ENCODE data around the gene DNAJC9. TPM values are rescaled to one million over a fixed set of nuclear protein-coding genes. Genes with fewer than 3 reads are reported as not detected.

Gene DNAJC9
- total RNA-seq, 1 donor from 2014 or later: 59.7 TPM

DNA sequence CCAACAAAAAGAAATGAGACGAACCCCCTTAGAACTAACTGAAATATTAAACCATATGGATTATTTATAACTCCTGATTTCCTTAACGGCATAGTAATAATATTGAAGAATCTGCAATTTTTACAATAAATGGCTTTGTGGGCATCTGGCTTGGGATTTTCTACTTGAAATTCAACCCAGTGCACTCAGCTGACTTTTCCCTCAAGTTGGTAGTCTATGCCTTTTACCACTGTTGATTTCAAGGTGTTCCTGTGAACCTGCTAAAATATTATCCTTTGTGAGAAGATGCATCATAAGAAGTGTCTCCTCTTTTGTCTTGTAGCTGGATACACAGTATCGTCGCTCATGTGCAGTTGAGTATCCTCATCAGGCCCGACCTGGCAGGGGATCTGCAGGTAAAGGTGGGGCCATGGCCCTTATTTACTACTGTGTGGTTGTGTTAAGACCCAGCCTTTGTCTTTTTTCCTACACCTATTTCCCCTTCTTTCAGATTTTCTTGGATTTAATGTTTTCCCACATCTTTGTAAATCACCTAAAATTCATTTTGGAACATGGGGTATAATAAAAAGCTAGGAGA, 8.0 kb downstream of the DNAJC9 start:
- DNase-seq: no peak

DNA sequence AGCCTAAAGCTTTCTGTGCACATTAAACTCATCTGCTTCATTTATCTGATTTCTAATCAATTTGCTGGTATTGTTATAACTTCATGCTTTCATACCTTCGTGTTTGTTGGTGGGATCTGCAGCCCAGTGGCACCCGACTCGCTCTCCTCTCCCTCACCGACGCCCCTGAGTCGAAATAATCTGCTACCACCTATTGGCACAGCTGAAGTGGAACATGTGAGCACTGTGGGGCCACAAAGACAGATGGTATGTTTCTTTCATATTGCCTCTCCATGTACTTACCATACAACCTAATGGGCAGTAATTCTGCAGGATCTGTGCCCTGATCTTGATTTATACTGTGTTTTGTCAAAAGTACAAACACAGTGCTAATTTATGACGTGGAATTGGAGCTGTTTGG, 12.4 kb downstream of the DNAJC9 start:
- no peak for DNase-seq

DNA sequence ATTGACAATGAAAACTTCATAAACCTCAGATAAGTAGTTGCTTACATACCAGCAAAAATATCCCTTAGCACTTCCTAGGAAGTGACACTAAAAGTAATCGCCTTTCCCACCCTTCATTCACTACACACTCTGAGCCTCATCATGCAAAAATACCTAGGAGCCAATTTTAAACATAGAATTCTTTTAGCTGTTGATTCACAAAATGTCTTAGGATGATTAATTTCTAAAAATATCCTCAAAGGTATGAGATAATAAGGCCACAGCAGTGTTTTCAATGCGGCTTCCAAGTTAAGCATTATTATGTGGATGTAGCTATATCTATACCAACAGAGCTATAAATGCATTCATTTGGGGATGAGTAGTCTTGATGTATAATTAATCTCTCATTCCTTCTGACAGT, 13.2 kb downstream of the DNAJC9 start:
- no peak for DNase-seq

DNA sequence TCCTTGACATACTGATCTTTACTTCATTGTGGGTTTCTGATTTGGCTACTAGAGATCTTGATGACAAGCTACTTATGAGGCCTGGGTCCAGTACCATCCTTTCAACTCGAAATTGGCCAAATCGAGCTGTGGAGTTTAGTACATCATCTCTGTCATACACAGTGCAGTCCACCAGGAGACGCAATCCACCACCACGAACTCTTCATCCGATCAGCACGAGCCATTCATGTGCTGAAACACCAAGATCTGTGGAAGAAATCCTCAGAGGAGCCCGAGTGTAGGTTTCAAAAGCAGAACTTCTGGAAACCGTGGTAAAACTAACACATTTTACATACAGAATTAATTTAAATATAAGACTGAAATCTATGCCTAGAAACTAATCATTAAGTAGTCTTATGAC, 14.2 kb downstream of the DNAJC9 start:
- DNase-seq: no peak

DNA sequence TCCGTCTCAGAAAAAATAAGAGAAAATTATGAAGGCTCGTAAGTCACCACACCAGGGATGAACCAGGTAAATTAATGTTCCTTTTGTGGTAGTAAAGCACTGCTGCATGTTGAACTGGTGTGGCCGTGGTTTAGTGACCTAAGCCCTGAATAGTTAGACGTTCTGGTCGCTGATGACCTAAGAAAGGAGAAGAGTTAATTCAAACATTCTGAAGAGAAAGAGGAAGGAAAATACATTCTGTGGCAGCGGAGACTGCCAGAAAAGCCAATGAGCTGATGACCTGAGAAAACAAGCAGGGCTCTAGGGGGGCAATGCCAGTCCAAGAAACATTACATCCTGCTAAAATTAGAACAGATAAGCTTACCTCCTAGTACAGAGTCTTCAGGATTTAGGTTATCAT, 17.5 kb downstream of the DNAJC9 start:
- DNase-seq: no peak

DNA sequence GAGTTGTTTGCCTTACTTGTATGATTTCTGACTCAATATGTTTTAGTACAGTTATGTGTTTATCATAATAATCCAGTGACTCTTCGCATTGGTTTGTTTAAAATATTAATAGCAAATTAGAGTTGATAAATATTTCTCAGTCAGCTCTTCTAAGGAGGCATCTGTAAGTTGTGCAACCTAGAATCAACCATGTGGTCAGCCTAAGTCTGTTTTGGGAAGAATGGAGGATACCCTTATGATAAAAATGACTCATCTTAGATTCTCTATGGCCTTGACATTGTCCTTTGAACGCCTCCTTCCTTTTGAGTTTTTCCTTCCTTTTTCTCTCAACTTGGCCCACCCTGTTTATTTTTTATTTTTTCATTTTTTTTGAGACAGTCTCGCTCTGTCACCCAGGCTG, 18.8 kb downstream of the DNAJC9 start:
- no peak for DNase-seq

DNA sequence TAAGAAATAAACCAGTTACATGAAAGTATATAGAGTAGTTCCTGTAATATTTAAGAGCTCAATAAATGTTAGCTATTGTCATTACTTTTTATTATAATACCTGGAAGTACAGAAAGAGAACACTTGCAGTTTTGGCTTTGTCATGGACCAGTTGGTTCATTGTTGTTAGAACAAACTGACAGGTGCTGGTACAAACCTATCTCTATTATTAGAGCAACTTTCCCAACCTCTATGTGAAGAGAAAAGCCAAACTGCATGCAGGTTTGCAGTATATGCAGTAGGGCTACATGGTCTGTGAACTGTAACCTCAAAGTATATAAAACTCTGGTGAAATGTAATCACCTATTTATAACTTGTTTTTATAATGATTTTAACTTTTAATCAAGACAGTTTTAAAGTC, 20.4 kb downstream of the DNAJC9 start:
- DNase-seq: no peak

DNA sequence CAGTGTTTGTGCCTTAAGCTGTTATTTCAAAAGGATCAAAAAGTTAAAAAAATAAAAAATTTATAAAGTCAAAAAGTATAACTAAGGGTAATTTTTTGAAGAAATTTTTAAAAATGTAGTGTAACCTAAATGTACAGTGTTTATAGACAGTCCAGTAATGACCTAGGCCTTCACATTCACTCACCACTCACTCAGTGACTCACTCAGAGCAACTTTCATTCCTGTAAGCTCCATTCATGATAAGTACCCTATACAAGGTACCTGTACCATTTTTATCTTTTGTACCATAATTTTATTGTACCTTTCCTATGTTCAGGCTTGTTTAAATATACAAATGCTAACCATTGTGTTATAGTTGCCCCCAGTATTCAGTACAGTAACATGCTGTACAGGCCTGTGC, 21.5 kb downstream of the DNAJC9 start:
- no peak for DNase-seq

DNA sequence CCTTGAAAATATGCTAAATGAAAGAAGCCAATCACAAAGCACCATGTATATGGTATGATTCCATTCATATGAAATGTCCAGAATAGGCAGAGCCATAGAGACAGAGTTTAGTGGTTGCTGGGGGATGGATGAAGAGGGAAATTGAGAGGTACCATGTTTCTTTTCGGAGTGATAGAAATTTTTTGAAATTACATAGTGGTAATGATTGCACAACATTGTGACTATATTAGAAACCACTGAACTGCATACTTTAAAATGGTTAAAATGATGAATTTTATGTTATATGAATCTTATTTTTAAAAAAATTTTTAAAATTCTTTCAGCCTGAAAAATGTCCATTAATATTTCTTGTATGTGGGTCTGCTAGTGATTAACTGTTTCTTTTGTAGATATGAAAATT, 26.1 kb downstream of the DNAJC9 start:
- no peak for DNase-seq

DNA sequence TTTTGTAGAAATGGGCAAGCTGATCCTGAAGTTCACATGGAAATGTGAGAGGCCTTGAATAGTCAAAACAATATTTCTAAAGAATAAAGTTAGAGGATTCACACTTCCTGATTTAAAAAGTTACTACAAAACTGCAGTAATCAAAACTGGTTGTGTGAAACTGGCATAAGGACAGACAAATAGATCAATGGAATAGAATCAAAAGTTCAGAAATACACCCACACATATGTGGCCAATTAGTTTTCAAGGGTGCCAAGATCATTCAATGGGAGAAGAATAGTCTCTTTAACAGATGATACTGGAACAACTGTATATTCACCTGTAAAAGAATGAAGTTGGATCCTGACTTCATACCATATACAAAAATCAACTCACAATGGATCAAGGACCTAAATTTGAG, 27.7 kb downstream of the DNAJC9 start:
- no peak for DNase-seq

DNA sequence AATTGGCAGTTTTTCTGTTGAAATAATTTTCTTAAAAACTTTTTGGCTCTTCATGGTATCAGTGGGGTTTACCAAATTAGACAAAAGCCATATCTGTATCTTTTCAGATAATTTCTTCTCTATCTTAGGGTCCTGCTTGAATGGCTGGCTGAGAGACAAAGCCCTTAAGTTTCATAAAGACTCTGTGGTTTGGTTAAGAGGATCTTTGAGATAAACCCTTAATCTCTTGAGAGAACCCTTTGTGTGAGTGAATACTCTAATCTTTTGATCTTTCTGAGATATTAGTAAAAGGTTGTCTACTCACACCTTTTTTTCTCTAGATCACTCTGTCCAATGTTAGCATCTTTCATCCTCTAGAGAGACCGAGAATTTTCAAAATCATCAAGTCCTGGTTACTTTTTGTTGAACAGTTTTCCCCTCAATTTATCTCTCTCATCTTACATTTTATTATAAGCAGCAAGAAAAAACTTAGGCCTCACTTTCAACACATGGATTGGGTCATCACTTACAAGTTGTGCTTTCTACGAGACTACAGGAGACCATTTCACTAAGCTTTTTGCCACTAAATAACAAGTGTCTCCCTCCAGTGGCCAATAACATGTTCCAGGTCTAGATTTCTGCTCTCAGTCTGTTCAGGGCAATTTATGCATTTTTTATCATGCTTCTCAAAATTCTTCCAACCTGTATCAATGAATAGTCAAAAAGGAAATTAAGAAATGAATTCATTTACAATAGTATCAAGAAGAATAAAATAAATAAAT, 28.4 kb downstream of the DNAJC9 start:
- no peak for DNase-seq

DNA sequence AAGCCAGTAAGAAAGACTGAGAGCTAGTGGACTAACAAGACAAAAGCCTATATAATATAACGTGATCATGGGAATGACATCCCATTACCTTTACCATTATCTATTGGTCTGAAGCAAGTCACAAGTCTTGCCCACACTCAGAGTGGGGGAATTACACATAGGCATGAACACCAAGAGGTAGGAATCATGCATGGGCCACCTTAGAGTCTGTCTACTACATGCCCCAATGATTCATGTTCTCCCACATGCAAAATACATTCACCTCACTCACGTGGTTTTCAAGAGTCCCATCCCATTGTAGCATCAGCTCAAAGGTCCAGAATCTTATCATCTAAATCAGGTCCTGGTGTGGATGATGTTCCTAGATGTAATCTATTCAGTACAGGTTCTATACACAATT, 29.4 kb downstream of the DNAJC9 start:
- no peak for DNase-seq

DNA sequence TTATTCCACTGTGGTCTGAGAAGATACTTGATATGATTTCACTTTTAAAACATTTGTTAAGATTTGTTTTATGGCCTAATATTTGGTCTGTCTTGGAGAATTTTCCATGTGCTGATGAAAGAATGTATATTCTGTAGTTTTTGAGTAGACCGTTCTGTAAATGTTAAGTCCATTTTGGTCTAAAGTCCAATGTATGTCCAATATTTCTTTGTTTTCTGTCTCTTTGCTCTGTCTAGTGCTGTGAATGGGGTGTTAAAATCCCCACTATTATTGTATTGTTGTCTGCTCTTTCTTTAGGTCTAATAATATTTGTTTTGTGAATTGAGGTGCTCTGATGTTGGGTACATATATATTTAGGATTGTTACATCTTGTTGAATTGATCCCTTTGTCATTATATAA, 31.3 kb downstream of the DNAJC9 start:
- DNase-seq: no peak

DNA sequence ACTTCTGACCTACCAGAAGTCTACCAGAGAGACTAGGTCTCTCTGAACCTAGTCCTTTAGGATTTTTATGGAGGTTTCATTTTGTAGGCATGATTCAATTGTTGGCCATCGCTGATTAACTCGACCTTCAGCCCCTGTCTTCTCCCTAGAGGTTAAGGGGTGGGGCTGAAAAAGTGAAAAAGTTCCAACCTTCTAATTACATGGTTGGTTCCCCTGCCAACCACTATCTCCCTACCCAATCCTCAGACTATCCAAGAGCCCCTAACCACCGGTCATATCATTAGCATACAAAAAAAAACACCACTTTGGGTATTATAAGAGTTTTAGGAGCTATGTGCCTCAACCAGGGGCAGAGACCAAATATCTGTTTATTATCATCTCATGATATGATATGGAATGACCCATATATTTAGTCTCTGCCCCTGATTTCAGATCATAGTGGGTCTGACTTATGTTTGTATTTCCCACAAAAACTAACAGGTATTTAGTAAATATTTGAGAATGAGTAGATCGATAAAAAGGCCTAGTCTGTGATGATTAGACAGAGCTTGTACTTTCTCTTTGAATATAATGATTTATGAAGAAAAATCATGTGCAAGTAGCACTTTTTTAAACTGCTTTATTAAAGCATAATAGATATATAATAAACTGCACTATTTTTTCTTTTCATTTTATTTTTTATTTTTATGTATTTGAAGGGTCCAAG, 35.8 kb downstream of the DNAJC9 start:
- no peak for DNase-seq

DNA sequence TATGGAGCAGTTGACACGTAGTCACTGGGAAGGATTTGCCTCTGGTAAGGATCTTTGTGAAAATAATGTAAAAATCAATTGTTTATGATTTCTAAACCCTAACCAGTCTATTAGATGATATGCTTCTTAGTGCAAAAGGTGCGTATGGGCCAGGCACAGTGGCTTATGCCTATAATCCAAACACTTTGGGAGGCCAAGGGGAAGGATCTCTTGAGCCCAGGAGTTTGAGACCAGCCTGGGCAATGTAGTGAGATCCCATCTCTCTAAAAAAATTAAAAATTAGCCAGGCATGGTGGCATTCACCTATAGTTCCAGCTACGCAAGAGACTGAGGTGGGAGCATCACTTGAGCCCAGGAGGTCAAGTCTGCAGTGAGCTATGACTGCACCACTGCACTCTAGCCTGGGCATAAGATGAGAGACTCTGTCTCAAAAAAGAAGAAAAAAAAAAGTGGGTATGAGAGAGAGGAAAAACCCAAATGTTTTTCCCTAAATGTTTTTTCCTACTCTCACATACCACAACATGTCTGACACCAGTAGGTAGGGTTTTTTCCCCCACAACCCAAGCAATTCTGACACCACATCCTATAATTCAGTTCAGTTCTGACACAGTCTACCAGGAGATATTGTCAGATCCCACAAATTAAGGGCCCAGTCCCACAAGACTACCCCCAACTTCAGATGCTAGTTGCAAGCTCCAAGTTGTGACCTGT, 36.5 kb downstream of the DNAJC9 start:
- DNase-seq: no peak

DNA sequence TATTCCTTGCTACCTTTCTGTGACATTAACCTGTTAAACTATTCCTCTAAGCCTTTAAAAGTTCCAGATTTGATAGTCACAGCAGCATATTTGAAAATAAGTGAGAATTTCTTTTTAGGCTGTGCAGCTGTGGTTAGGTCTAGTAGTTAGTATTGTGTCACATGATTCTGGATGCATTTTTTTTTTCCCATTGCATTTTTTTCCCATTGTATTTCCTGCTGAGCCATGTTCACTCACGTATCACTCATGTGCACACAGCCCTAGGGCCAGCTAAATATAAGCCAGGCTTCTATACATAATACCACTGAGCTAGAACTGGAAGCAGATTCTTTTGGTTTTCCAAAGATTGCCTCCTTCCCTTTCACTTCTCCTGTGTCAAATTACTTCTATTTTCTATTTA, 37.4 kb downstream of the DNAJC9 start:
- DNase-seq: no peak

DNA sequence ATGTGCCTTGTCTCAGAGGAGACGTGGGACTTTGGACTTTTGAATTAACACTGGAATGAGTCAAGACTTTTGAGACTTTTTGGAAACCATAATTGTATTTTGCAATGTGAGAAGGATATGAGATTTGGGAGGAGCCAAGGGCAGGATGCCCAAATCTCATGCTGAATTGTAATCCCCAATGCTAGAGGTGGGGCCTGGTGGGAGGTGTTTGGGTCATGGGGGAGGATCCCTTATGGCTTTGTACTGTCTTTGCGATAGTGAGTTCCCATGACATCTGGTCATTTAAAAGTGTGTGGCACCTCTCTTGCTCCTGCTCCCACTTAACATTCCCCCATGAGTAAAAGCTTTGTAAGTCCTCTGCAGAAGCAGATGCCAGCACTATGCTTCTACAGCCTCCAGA, 39.2 kb downstream of the DNAJC9 start:
- no peak for DNase-seq

DNA sequence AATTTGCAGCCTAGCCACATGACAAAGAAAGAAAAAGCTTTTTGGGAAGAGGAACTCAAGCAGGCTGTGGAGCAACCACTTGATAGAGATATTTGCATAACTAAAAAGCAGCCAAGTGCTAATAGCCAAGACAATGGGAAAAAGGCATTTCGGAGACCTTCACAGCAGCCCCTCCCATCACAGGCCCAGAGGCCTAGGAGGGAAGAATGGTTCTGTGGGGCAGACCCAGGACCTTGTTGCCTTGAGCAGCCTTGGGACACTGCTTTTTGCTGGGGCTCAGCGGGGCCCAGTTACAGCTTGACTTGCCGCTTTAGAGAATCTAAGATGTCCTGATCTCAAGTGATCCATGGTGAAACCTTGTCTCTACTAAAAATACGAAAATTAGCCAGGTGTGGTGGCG, 40.7 kb downstream of the DNAJC9 start:
- DNase-seq: no peak

DNA sequence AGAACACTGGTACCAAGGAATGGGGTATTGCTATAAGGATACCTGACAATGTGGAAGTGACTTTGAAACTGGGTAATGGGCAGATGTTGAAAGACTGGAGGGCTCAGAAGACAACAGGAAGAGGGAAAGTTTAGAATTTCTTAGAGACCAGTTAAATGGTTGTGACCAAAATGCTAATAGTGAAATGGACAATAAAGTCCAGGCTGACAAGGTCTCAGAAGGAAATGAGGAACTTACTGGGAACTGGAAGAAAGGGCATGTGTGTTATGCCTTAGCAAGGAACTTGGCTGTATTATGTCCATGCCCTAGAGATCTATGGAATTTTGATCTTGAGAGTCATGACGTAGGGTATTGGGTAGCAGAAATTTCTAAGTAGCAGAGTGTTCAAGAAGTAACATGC, 41.2 kb downstream of the DNAJC9 start:
- DNase-seq: no peak

DNA sequence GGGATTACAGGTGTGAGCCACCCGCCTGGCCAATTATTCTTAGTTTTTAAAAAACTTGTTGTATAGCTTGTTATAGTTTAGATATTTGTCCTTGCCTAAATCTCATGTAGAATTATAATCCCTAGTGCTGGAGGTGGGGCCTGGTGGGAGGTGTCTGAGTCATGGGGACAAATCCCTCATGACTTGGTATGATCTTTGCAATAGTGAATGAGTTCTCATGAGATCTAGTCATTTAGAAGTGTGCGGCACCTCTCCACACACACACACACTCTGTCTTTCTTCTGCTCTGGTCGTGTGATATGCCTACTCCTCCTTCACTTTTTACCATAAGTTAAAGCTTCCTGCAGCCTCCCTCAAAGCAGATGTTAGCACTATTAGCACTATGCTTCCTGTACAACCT, 42.0 kb downstream of the DNAJC9 start:
- DNase-seq: no peak
